ENCODE results near the gene ARV1.

ARV1 gene

DNA sequence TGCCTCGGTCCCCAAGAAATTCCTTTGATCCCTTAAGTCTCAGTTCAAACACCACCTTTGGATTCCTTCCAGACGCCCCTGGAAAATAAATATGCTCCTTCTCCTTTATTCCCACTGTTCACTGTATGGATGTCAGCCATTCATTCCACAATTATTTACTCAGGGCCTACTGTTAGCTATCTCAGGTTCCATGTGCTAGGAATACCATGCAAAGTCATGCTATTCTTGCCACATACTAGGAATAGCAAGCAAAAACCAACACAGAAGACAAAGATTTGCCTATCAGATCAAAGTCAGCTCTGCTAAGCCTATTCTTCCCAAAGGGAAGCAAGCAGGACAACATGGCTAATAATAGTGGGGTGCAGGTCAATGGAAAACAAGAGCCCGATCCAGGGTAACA lies 30.0 kb upstream of the ARV1 start:
- Histone ChIP-seq H3K4me3 (ENCODE audit: low read depth, low read length) (no peak overlapping the region), H3K27me3 (ENCODE audit: insufficient read depth, low read length) (no peaks in the 10 kb centered on the region), H2AFZ (ENCODE audit: low read length, unreplicated experiment) (no peak overlapping the region), H3K4me1 (ENCODE audit: control insufficient read depth, insufficient read depth, low read length, unreplicated experiment) (no peaks in the 10 kb centered on the region), H3K27ac (ENCODE audit: low read depth, low read length) (no peak overlapping the region), H3K36me3 (ENCODE audit: insufficient read depth, low read length) (no peaks in the 10 kb centered on the region), H3K79me2 (ENCODE audit: control insufficient read depth, insufficient read depth, low read length, unreplicated experiment) (no peaks in the 10 kb centered on the region)

DNA sequence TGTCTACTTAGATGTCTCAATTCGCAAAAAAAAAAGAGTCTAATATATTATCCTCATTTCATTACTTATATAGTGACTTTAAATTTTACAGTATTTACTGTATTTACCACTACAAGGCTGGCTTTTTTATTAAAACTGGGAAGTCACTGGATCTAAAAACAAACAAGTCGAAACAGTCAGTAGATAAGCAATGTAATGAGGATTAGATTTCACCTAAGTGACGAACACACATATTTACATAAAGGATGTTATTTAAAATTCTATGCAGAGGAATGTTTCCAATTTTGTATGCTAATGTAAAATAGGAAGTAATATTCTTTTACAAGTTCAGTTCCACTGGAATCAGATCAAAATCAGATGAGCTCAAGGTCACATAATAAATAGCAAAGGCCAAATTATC lies 28.5 kb upstream of the ARV1 start:
- Histone ChIP-seq H3K79me2 (ENCODE audit: control insufficient read depth, insufficient read depth, low read length, unreplicated experiment) (no peaks in the 10 kb centered on the region), H3K27me3 (ENCODE audit: insufficient read depth, low read length) (no peaks in the 10 kb centered on the region), H3K4me1 (ENCODE audit: control insufficient read depth, insufficient read depth, low read length, unreplicated experiment) (no peaks in the 10 kb centered on the region), H3K36me3 (ENCODE audit: insufficient read depth, low read length) (no peaks in the 10 kb centered on the region), H2AFZ (ENCODE audit: low read length, unreplicated experiment) (no peak overlapping the region), H3K4me3 (ENCODE audit: low read depth, low read length) (no peak overlapping the region), H3K27ac (ENCODE audit: low read depth, low read length) (no peak overlapping the region)

DNA sequence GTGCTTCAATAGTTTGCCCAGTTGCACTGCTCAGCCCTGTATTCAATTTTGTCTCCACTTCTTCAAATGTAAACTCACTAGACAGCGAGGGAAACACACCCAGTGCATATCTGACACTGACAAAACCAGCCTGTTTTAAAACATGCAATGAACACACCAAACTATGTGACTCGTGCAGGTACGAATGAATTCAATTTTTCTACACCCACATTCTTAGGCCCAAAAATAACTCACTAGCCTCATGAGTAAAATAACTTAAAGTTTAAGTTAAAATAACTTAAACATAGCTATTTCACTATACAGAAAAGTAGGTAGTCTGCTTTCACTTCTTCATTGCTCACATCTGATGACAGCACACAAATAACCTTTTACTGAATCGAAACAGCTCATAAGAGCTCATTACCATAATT lies 21.3 kb upstream of the ARV1 start:
- Histone ChIP-seq H3K4me1 (ENCODE audit: control insufficient read depth, insufficient read depth, low read length, unreplicated experiment) (no peaks in the 10 kb centered on the region), H3K36me3 (ENCODE audit: insufficient read depth, low read length) (no peaks in the 10 kb centered on the region), H3K27ac (ENCODE audit: low read depth, low read length) (no peak overlapping the region), H3K4me3 (ENCODE audit: low read depth, low read length) (no peak overlapping the region), H3K79me2 (ENCODE audit: control insufficient read depth, insufficient read depth, low read length, unreplicated experiment) (no peaks in the 10 kb centered on the region), H2AFZ (ENCODE audit: low read length, unreplicated experiment) (no peak overlapping the region), H3K27me3 (ENCODE audit: insufficient read depth, low read length) (no peaks in the 10 kb centered on the region)

DNA sequence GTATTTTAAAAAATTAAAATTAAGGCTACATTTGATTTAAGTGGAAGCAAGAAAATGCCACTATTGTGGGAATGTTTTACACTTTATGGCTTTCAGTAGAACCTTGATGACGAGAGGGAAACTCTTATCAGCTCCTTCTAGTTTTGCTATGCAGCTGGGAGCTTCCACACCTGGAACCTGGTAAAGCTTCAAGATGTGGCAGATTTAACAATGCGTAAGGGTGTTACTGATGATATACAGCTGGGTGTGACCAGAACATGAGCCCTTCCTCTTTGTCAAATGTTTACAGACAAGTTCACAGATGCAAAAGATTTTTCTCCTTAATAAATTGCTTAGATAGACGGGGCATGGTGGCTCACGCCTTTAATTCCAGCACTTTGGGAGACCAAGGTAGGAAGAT lies 20.5 kb upstream of the ARV1 start:
- no peak overlapping the region for H2AFZ ChIP-seq (ENCODE audit: low read length, unreplicated experiment)
- H3K27me3 ChIP-seq (ENCODE audit: insufficient read depth, low read length), result no peaks in the 10 kb centered on the region
- no peak overlapping the region for H3K27ac ChIP-seq (ENCODE audit: low read depth, low read length)
- H3K4me1 ChIP-seq (ENCODE audit: control insufficient read depth, insufficient read depth, low read length, unreplicated experiment), result no peaks in the 10 kb centered on the region
- H3K4me3 ChIP-seq (ENCODE audit: low read depth, low read length), result no peak overlapping the region
- H3K79me2 ChIP-seq (ENCODE audit: control insufficient read depth, insufficient read depth, low read length, unreplicated experiment), result no peaks in the 10 kb centered on the region
- H3K36me3 ChIP-seq (ENCODE audit: insufficient read depth, low read length), result no peaks in the 10 kb centered on the region

DNA sequence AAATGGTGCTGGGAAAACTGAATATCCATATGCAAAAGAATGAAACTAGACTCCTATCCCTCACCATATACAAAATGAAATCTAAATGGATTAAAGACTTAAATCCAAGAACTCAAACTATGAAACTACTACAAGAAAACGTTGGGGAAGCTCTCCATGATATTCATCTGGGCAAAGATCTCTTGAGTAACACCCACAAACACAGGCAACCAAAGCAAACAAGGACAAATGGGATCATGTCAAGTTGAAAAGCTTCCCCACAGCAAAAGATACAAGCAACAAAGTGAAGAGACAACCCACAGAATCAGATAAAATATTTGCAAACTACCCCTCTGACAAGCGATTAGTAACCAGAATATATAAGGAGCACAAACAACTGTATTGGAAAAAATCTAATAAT lies 14.0 kb upstream of the ARV1 start:
- H3K4me3 ChIP-seq (ENCODE audit: low read depth, low read length), result no peak overlapping the region
- no peak overlapping the region for H3K27ac ChIP-seq (ENCODE audit: low read depth, low read length)
- H3K4me1 ChIP-seq (ENCODE audit: control insufficient read depth, insufficient read depth, low read length, unreplicated experiment), result no peaks in the 10 kb centered on the region
- no peaks in the 10 kb centered on the region for H3K36me3 ChIP-seq (ENCODE audit: insufficient read depth, low read length)
- no peak overlapping the region for H2AFZ ChIP-seq (ENCODE audit: low read length, unreplicated experiment)
- H3K79me2 ChIP-seq (ENCODE audit: control insufficient read depth, insufficient read depth, low read length, unreplicated experiment), result no peaks in the 10 kb centered on the region
- H3K27me3 ChIP-seq (ENCODE audit: insufficient read depth, low read length), result no peaks in the 10 kb centered on the region

DNA sequence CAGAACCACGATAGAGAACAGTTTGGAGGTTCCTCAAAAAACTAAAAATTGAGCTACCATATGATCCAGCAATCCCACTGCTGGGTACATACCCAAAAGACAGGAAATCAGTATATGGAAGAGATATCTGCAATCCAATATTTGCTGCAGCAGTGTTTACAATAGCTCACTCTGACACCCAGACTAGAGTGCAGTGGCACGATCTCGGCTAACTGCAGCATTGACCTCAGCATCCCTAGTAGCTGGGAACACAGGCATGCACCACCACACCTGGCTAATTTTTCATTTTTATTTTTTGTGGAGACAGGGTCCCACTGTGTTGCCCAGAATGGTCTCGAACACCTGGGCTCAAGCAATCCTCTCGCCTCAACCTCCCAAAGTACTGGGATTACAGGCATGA lies 13.4 kb upstream of the ARV1 start:
- H2AFZ ChIP-seq (ENCODE audit: low read length, unreplicated experiment), result no peak overlapping the region
- H3K4me3 ChIP-seq (ENCODE audit: low read depth, low read length), result no peak overlapping the region
- H3K27ac ChIP-seq (ENCODE audit: low read depth, low read length), result no peak overlapping the region
- H3K27me3 ChIP-seq (ENCODE audit: insufficient read depth, low read length), result no peaks in the 10 kb centered on the region
- no peaks in the 10 kb centered on the region for H3K79me2 ChIP-seq (ENCODE audit: control insufficient read depth, insufficient read depth, low read length, unreplicated experiment)
- no peaks in the 10 kb centered on the region for H3K36me3 ChIP-seq (ENCODE audit: insufficient read depth, low read length)
- H3K4me1 ChIP-seq (ENCODE audit: control insufficient read depth, insufficient read depth, low read length, unreplicated experiment), result no peaks in the 10 kb centered on the region

DNA sequence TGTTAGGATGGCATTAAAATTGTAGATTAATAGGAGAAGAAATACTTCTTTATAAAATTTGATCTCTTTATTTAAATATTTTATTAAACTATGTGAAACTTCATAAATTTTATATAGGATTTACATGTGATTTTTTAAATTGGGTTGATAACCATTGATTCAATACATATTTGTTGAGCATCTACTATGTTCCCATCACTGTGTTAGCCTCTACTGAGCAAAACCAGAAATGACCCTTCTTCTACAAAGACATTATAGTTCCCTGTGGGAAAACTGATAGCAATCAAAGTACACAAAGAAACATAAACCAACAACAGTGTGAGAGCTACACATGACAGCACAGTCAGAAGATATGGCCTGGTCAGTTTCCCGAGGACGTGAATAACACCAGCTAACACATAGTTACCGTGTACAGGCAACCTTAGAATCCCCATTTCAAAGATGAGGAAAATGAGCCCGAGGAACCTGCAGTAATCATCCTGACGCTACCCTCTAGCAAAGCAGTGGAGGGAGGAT lies 12.5 kb upstream of the ARV1 start:
- Histone ChIP-seq H3K36me3 (ENCODE audit: insufficient read depth, low read length) (no peaks in the 10 kb centered on the region), H3K27ac (ENCODE audit: low read depth, low read length) (no peak overlapping the region), H3K4me3 (ENCODE audit: low read depth, low read length) (no peak overlapping the region), H3K27me3 (ENCODE audit: insufficient read depth, low read length) (no peaks in the 10 kb centered on the region), H2AFZ (ENCODE audit: low read length, unreplicated experiment) (no peak overlapping the region), H3K79me2 (ENCODE audit: control insufficient read depth, insufficient read depth, low read length, unreplicated experiment) (no peaks in the 10 kb centered on the region), H3K4me1 (ENCODE audit: control insufficient read depth, insufficient read depth, low read length, unreplicated experiment) (no peaks in the 10 kb centered on the region)

DNA sequence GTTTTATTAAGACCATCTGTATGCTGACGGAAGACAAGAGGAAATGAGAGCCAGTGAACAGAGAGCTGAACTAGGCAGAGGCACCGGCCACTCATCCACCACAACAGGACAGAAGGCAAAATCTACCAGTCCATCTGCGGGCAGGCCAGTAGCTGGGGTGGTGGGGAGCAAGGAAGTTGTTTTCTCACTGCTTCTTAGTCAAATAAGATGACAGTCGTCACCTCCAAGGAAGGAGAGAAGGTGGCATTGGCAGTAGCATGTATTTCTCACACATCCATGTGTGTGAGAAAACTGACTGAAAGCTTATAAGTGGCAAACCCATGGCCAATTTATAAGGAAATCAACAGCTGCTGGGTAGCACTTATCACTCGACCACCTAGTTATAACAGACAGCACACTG lies 8.5 kb upstream of the ARV1 start:
- no peak overlapping the region for H3K4me3 ChIP-seq (ENCODE audit: low read depth, low read length)
- H3K4me1 ChIP-seq (ENCODE audit: control insufficient read depth, insufficient read depth, low read length, unreplicated experiment), result no peaks in the 10 kb centered on the region
- no peak overlapping the region for H3K27ac ChIP-seq (ENCODE audit: low read depth, low read length)
- H3K36me3 ChIP-seq (ENCODE audit: insufficient read depth, low read length), result no peaks in the 10 kb centered on the region
- no peaks in the 10 kb centered on the region for H3K27me3 ChIP-seq (ENCODE audit: insufficient read depth, low read length)
- H2AFZ ChIP-seq (ENCODE audit: low read length, unreplicated experiment), result no peak overlapping the region
- no peaks in the 10 kb centered on the region for H3K79me2 ChIP-seq (ENCODE audit: control insufficient read depth, insufficient read depth, low read length, unreplicated experiment)

DNA sequence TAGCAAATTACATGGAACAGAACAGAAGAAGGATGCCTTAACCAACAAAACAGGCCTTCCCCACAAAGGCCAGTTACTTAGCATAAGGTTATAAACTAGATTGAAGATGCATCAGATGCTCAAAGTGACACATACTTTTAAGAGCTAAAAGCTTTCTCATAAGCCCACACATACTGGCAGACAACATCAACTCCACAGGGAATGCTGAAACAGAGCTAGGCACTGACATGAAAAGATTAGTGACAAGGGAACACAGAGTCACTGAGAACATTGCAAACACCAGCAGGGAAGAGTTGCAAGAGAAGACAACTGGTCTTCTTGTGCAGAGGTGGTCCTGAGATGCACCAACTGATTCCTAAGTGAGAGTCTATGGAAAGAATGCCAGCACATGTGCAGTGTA lies 7.1 kb upstream of the ARV1 start:
- Histone ChIP-seq H3K27ac (ENCODE audit: low read depth, low read length) (no peak overlapping the region), H3K4me3 (ENCODE audit: low read depth, low read length) (no peak overlapping the region), H3K27me3 (ENCODE audit: insufficient read depth, low read length) (no peaks in the 10 kb centered on the region), H3K4me1 (ENCODE audit: control insufficient read depth, insufficient read depth, low read length, unreplicated experiment) (no peaks in the 10 kb centered on the region), H3K36me3 (ENCODE audit: insufficient read depth, low read length) (no peaks in the 10 kb centered on the region), H3K79me2 (ENCODE audit: control insufficient read depth, insufficient read depth, low read length, unreplicated experiment) (no peaks in the 10 kb centered on the region), H2AFZ (ENCODE audit: low read length, unreplicated experiment) (no peak overlapping the region)

DNA sequence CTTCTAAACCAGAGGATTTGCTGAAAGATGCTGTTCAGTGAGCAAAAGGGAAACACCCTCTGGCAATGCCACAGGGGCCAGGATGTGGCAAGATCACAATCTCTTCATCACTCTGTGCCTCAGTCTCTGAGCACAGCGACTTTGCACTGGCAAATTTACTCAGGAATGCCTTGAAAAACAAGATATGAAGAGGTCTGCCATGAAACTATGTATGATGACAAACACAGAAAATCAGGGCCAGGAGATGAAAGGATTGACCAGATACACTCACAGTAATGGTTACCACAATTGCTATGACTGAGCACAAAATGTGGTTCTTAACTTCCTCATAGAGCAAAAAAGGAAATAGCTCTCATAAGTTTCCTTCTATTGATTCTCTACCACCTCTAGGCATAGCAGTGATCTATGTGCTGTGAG lies 6.0 kb upstream of the ARV1 start:
- Histone ChIP-seq H3K27me3 (ENCODE audit: insufficient read depth, low read length) (no peaks in the 10 kb centered on the region), H3K4me3 (ENCODE audit: low read depth, low read length) (no peak overlapping the region), H3K27ac (ENCODE audit: low read depth, low read length) (no peak overlapping the region), H3K4me1 (ENCODE audit: control insufficient read depth, insufficient read depth, low read length, unreplicated experiment) (peaks cover 8% of the 10 kb centered on the region), H2AFZ (ENCODE audit: low read length, unreplicated experiment) (no peak overlapping the region), H3K36me3 (ENCODE audit: insufficient read depth, low read length) (no peaks in the 10 kb centered on the region), H3K79me2 (ENCODE audit: control insufficient read depth, insufficient read depth, low read length, unreplicated experiment) (peaks cover 10% of the 10 kb centered on the region)

DNA sequence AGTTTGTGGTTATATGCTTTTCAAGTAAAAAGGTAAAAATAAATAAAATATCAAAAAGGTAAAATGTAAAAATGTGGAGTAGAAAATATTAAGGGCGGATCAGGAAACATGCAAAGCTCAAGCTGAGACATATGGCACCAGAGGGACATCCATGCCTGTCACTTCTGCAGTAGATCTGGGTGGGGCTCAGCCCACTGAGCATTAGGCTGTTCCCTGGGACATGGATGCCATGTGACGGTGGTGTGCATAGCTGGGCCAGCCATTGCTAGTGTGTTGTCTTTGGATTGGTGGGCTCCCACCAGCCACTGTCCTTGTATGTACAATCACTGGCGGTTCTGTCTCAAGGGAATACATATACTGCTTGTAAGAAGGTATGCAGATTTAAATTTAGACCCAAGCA lies 3.3 kb upstream of the ARV1 start:
- Histone ChIP-seq H3K27me3 (ENCODE audit: insufficient read depth, low read length) (no peaks in the 10 kb centered on the region), H3K4me3 (ENCODE audit: low read depth, low read length) (no peak overlapping the region), H2AFZ (ENCODE audit: low read length, unreplicated experiment) (no peak overlapping the region), H3K79me2 (ENCODE audit: control insufficient read depth, insufficient read depth, low read length, unreplicated experiment) (peaks cover 25% of the 10 kb centered on the region), H3K27ac (ENCODE audit: low read depth, low read length) (no peak overlapping the region), H3K4me1 (ENCODE audit: control insufficient read depth, insufficient read depth, low read length, unreplicated experiment) (peaks cover 15% of the 10 kb centered on the region), H3K36me3 (ENCODE audit: insufficient read depth, low read length) (no peaks in the 10 kb centered on the region)

All from ACC112 (cell line).